ENCODE results near the gene EGFR.

The EGFR gene

GRCh38 chr7:55179931-55180682, 161.3 kb downstream of the EGFR start:
- TF ChIP-seq SNAI2 (CRISPR knock-in tag; IDR thresholded peaks at IDR 0.05) (0 out of 2 replicates have a peak, but pooled peaks have one; percentile 58), PPARA (CRISPR knock-in tag; IDR thresholded peaks at IDR 0.05; ENCODE audit: borderline replicate concordance) (no peak), TSHZ2 (CRISPR knock-in tag; IDR thresholded peaks at IDR 0.05) (peak; percentile 26; the same call in 1 of the 2 replicates)
- ATAC-seq = peak; percentile 31

GRCh38 chr7:55180963-55181542, 162.2 kb downstream of the EGFR start:
- ATAC-seq = no peak

More at GRCh38 chr7:55180963-55181542, 162.2 kb downstream of the EGFR start:
- TF ChIP-seq CREB5 (CRISPR knock-in tag; IDR thresholded peaks at IDR 0.05; ENCODE audit: low read depth) (no peak), TSHZ2 (CRISPR knock-in tag; IDR thresholded peaks at IDR 0.05) (no peak), ZFP30 (CRISPR knock-in tag; IDR thresholded peaks at IDR 0.05) (no peak), BACH2 (CRISPR knock-in tag; IDR thresholded peaks at IDR 0.05; ENCODE audit: borderline replicate concordance) (no peak), POU6F1 (CRISPR knock-in tag; IDR thresholded peaks at IDR 0.05; ENCODE audit: borderline replicate concordance, low read depth) (no peak), RARB (CRISPR knock-in tag; IDR thresholded peaks at IDR 0.05) (no peak), ZC3H10 (CRISPR knock-in tag; IDR thresholded peaks at IDR 0.05) (no peak), PATZ1 (CRISPR knock-in tag; IDR thresholded peaks at IDR 0.05; ENCODE audit: borderline replicate concordance) (no peak), GLIS3 (CRISPR knock-in tag; IDR thresholded peaks at IDR 0.05) (no peak), ISL1 (CRISPR knock-in tag; IDR thresholded peaks at IDR 0.05) (no peak), CSDC2 (CRISPR knock-in tag; IDR thresholded peaks at IDR 0.05) (no peak), ZNF70 (CRISPR knock-in tag; IDR thresholded peaks at IDR 0.05) (no peak), ZNF8 (CRISPR knock-in tag; IDR thresholded peaks at IDR 0.05) (no peak), SNAI2 (CRISPR knock-in tag; IDR thresholded peaks at IDR 0.05) (no peak), CSRNP3 (CRISPR knock-in tag; IDR thresholded peaks at IDR 0.05) (no peak)

Data from SK-N-SH treated with all-trans-retinoic acid at 6 μM for 48 hours (cell line).